H1 (cell line): Measurements from ENCODE around the gene INF2. TPM values are rescaled to one million over a fixed set of nuclear protein-coding genes. Genes with fewer than 3 reads are reported as not detected.

Experiments
- CTCF ChIA-PET: fragments of 300-600 bp; sonication (Branson Sonifier 250); formaldehyde crosslinking; loops from one replicate; lab custom pipeline; 2021; ENCODE audit not compliant: partially characterized antibody; lab: Charles Lee
- POLR2A ChIA-PET: fragments of 300-600 bp; sonication (Branson Sonifier 250); formaldehyde crosslinking; loops from one replicate; lab custom pipeline; 2021; ENCODE audit warnings: inconsistent platforms; ENCODE audit not compliant: partially characterized antibody; lab: Charles Lee
- DNase-seq, 2 experiments: peaks; one replicate each; pipeline versions ENCODE4 v3.0.0 to v3.0.0-alpha.2; 2010 to 2022; ENCODE audit warnings: low spot score in 2 of 2, low read depth in 1 of 2, mixed read lengths in 1 of 2
- FAIRE-seq: peaks from 2 replicates; lab custom pipeline; 2011; peaks lifted over from hg19 to GRCh38; lab: Jason Lieb, UNC
- H2AFZ ChIP-seq: 2 replicates; pipeline ENCODE4 v1.8.1; 2012; ENCODE audit warnings: low read length, inconsistent platforms
- H2AK5ac ChIP-seq: 2 replicates; pipeline ENCODE4 v1.6.1; 2013; ENCODE audit warnings: low read depth, low read length
- H2BK120ac ChIP-seq: replicated peaks from 2 replicates; pipeline ENCODE3; 2013; ENCODE audit warnings: low read depth, low read length, inconsistent platforms
- H2BK12ac ChIP-seq: 2 replicates; pipeline ENCODE4 v1.6.1; 2013; ENCODE audit warnings: low read depth, low read length
- H2BK15ac ChIP-seq: 2 replicates; pipeline ENCODE4 v1.6.1; 2013; ENCODE audit warnings: low read length
- H2BK20ac ChIP-seq: 2 replicates; pipeline ENCODE4 v1.6.1; 2013; ENCODE audit warnings: low read length
- H2BK5ac ChIP-seq: 2 replicates; pipeline ENCODE4 v1.6.1; 2013; ENCODE audit warnings: low read depth, low read length
- H3K14ac ChIP-seq: 2 replicates; pipeline ENCODE4 v1.6.1; 2013; ENCODE audit warnings: inconsistent platforms; ENCODE audit not compliant: insufficient read length
- H3K18ac ChIP-seq: 2 replicates; pipeline ENCODE4 v1.6.1; 2013; ENCODE audit warnings: low read length; ENCODE audit errors: extremely low read depth
- H3K23ac ChIP-seq: 2 replicates; pipeline ENCODE4 v1.6.1; 2013; ENCODE audit warnings: inconsistent platforms; ENCODE audit not compliant: insufficient read length
- H3K23me2 ChIP-seq: 2 replicates; pipeline ENCODE4 v1.6.1; 2013; ENCODE audit warnings: low read depth, low read length
- H3K27ac ChIP-seq: 2 replicates; pipeline ENCODE4 v1.6.1; 2011; ENCODE audit warnings: low read depth, low read length, inconsistent platforms
- H3K27me3 ChIP-seq, 4 experiments: replicated peaks in 1 of 4; 1 replicate in 1 of 4; 2 replicates in 3 of 4; pipeline versions ENCODE4 v1.6.1 to v1.8.1; 2011 to 2013; ENCODE audit warnings: low read length in 3 of 4, mild to moderate bottlenecking in 3 of 4, inconsistent platforms in 2 of 4, mixed read lengths in 2 of 4, moderate library complexity in 1 of 4; ENCODE audit not compliant: control insufficient read depth in 3 of 4, insufficient read depth in 3 of 4; ENCODE audit errors: extremely low read depth in 1 of 4
- H3K36me3 ChIP-seq, 4 experiments: 2 replicates each; pipeline versions ENCODE4 v1.6.1 to v1.8.1; 2011 to 2013; ENCODE audit warnings: mild to moderate bottlenecking in 4 of 4, low read length in 3 of 4, moderate library complexity in 2 of 4, control low read depth in 1 of 4, inconsistent platforms in 1 of 4; ENCODE audit not compliant: insufficient read depth in 4 of 4, control insufficient read depth in 2 of 4
- H3K4ac ChIP-seq: replicated peaks from 2 replicates; pipeline ENCODE3; 2013; ENCODE audit warnings: low read length, low read depth, mixed read lengths, inconsistent platforms; ENCODE audit not compliant: insufficient read length
- H3K4me1 ChIP-seq, 4 experiments: replicated peaks in 1 of 4; 1 replicate in 1 of 4; 2 replicates in 3 of 4; pipeline versions ENCODE4 v1.6.1 to v1.8.1; 2011 to 2013; ENCODE audit warnings: low read length in 3 of 4, inconsistent platforms in 2 of 4, mixed read lengths in 1 of 4; ENCODE audit not compliant: insufficient read depth in 4 of 4, control insufficient read depth in 3 of 4
- H3K4me2 ChIP-seq, 2 experiments: 2 replicates each; pipeline versions ENCODE4 v1.6.1 to v1.8.1; 2011 to 2013; ENCODE audit warnings: low read depth in 2 of 2, low read length in 2 of 2, control low read depth in 1 of 2, inconsistent platforms in 1 of 2, mild to moderate bottlenecking in 1 of 2; ENCODE audit not compliant: insufficient read depth in 1 of 2
- H3K4me3 ChIP-seq, 4 experiments: fragments of 200-600, 300-600 bp in 1 of 4; sonication (generic), shearing (Covaris generic), sonication (Bioruptor Twin) in 1 of 4; 2 replicates each; pipeline versions ENCODE4 v1.5.1 to v1.8.1; 2011 to 2016; ENCODE audit warnings: low read length in 4 of 4, low read depth in 3 of 4, control low read depth in 2 of 4, inconsistent platforms in 2 of 4, mild to moderate bottlenecking in 2 of 4, mixed read lengths in 1 of 4, moderate library complexity in 1 of 4; ENCODE audit not compliant: insufficient read depth in 2 of 4; ENCODE audit errors: extremely low read depth in 1 of 4
- H3K56ac ChIP-seq: replicated peaks from 2 replicates; pipeline ENCODE3; 2013; ENCODE audit warnings: low read depth, mild to moderate bottlenecking, mixed read lengths, low read length, inconsistent platforms; ENCODE audit not compliant: insufficient read length
- H3K79me1 ChIP-seq: 2 replicates; pipeline ENCODE4 v1.6.1; 2013; ENCODE audit warnings: low read depth, low read length, control low read depth
- H3K79me2 ChIP-seq, 2 experiments: 2 replicates each; pipeline versions ENCODE4 v1.6.1 to v1.8.1; 2012 to 2013; ENCODE audit warnings: low read length in 2 of 2, mild to moderate bottlenecking in 2 of 2, inconsistent platforms in 1 of 2; ENCODE audit not compliant: insufficient read depth in 2 of 2, control insufficient read depth in 1 of 2
- H3K9ac ChIP-seq, 4 experiments: replicated peaks in 1 of 4; 1 replicate in 1 of 4; 2 replicates in 3 of 4; pipeline versions ENCODE4 v1.6.1 to v1.8.1; 2011 to 2013; ENCODE audit warnings: low read depth in 3 of 4, low read length in 3 of 4, control low read depth in 2 of 4, mild to moderate bottlenecking in 2 of 4, moderate library complexity in 2 of 4, inconsistent platforms in 1 of 4; ENCODE audit errors: extremely low read depth in 1 of 4
- H3K9me3 ChIP-seq, 2 experiments: 2 replicates each; pipeline versions ENCODE4 v1.6.1 to v1.8.1; 2012 to 2013; ENCODE audit warnings: mild to moderate bottlenecking in 2 of 2, moderate library complexity in 2 of 2, control low read depth in 1 of 2, inconsistent platforms in 1 of 2, low read depth in 1 of 2, low read length in 1 of 2, mixed read lengths in 1 of 2; ENCODE audit not compliant: insufficient read depth in 2 of 2
- H4K20me1 ChIP-seq, 2 experiments: replicated peaks in 1 of 2; 2 replicates each; pipeline versions ENCODE3 to v1.8.1; 2011 to 2013; ENCODE audit warnings: inconsistent platforms in 2 of 2, low read length in 2 of 2, mild to moderate bottlenecking in 1 of 2; ENCODE audit not compliant: insufficient read depth in 2 of 2, control insufficient read depth in 1 of 2
- H4K5ac ChIP-seq: 2 replicates; pipeline ENCODE4 v1.6.1; 2013; ENCODE audit warnings: low read length, low read depth, mixed read lengths, inconsistent platforms; ENCODE audit not compliant: insufficient read length
- H4K8ac ChIP-seq: 2 replicates; pipeline ENCODE4 v1.8.0; 2013; ENCODE audit warnings: mild to moderate bottlenecking, moderate library complexity, low read length, inconsistent platforms; ENCODE audit not compliant: insufficient read depth; ENCODE audit errors: extremely low read depth
- H4K91ac ChIP-seq: replicated peaks from 2 replicates; pipeline ENCODE3; 2013; ENCODE audit warnings: low read length, mixed read lengths, inconsistent platforms; ENCODE audit not compliant: insufficient read length
- ATF2 ChIP-seq: IDR thresholded peaks from 2 replicates; pipeline ENCODE4 v1.6.1; 2012; ENCODE audit warnings: low read length, inconsistent platforms
- FOSL1 ChIP-seq: IDR thresholded peaks from 2 replicates; pipeline ENCODE4 v1.6.1; 2011; ENCODE audit warnings: mild to moderate bottlenecking, low read depth, low read length, moderate library complexity; ENCODE audit not compliant: insufficient read depth
- SIRT6 ChIP-seq: IDR thresholded peaks from one replicate; pipeline ENCODE4 v1.7.1; 2012; ENCODE audit warnings: low read length, inconsistent platforms
- TAF1 ChIP-seq: IDR thresholded peaks from 2 replicates; pipeline ENCODE4 v1.6.1; 2011; ENCODE audit warnings: mild to moderate bottlenecking, low read depth, low read length
- WGBS, 2 experiments: shearing (Covaris generic) in 1 of 2; methylation state at CpG; one replicate each; pipeline versions ENCODE4 v1.1.6 to v1.1.7; 2013 to 2015; ENCODE audit warnings: low lambda C conversion rate in 2 of 2, mixed read lengths in 2 of 2, inconsistent platforms in 1 of 2, low coverage in 1 of 2, missing lambda C conversion rate in 1 of 2; ENCODE audit not compliant: insufficient replicate concordance in 2 of 2, insufficient coverage in 1 of 2, insufficient read length in 1 of 2; ENCODE audit errors: extremely low coverage in 1 of 2, missing lambda C conversion rate in 1 of 2; 5-methylcytosine and 5-hydroxymethylcytosine counted together
- polyA plus RNA-seq, 7 experiments: library from polyadenylated mRNA; depleted of rRNA in 3 of 7; stranded (reverse) in 5 of 7; unstranded in 2 of 7; fragments of >200 nt in 5 of 7; fragments of 200-250 nt in 2 of 7; gene quantifications; 1 replicate in 5 of 7; 2 replicates in 1 of 7; 4 replicates in 1 of 7; pipeline versions ENCODE4 v1.2.1 to v1.2.3, GENCODE V29; 2011 to 2013; ENCODE audit warnings: missing spikeins in 2 of 7, mixed read lengths in 2 of 7
- total RNA-seq: library from RNA; stranded (reverse); fragmentation: NEBNext Ultra II Directional; extraction: Animal tissue kit (Norgen Biotek cat#: 25700); gene quantifications from 2 replicates; pipeline ENCODE4 v1.2.1, GENCODE V29; 2021

The INF2 gene
- total and polyA plus RNA-seq, 2 of the 8 experiments (the other 6 are each of a cell fraction or from before 2014, with no cell fraction given), result 29.1 to 59.5 TPM

- H3K79me1 ChIP-seq, result 0 out of 2 replicates have a peak, but pooled peaks cover 5% of the 10 kb centered on the region
- peak overlapping the region; percentile 66; the same call in 1 of the 2 replicates for H2BK5ac ChIP-seq
- H2BK20ac ChIP-seq, result 0 out of 2 replicates have a peak overlapping the region, but pooled peaks have one; percentile 61
- H3K14ac ChIP-seq, result no peak overlapping the region
- peak; percentile 65; the same call in 1 of the 2 replicates for TF ChIP-seq FOSL1
- no peak for TF ChIP-seq TAF1
- no peak for TF ChIP-seq ATF2
- no peak for TF ChIP-seq SIRT6
- H3K27ac ChIP-seq, result no peak overlapping the region
- no peak overlapping the region for H2AK5ac ChIP-seq
- DNase-seq (no peak), FAIRE-seq (no peak)
- H2AFZ ChIP-seq, result no peak overlapping the region
- peaks cover 0 to 17% (median 12%) of the 10 kb centered on the region in 4 experiments; a peak in 5 of 7 replicates for H3K4me1 ChIP-seq
- H3K9ac ChIP-seq, result no peak overlapping the region
- no peak overlapping the region for H2BK15ac ChIP-seq
- ChIA-PET POLR2A (interaction anchor here (1.7 to 1.8 kb wide), 2 partner anchors 22 to 68 kb away, joined by 4 to 6 read pairs; no protein-coding TSS in a partner anchor), CTCF (interaction anchor here (0.8 to 9.1 kb wide), 8 partner anchors 9 to 54 kb away, joined by 3 to 70 read pairs (median 3); no protein-coding TSS in a partner anchor)
- WGBS, 2 experiments, result 76% methylated on average over 14 of the region's 14 CpGs; no CpG with 5 or more reads in 1 of the 2 experiments
- H3K36me3 ChIP-seq, result peaks cover 0 to 29% (median 12%) of the 10 kb centered on the region in 4 experiments; a peak in 6 of 8 replicates
- peak overlapping the region; percentile 34 for H4K91ac ChIP-seq
- no peak overlapping the region for H3K56ac ChIP-seq
- H3K23me2 ChIP-seq, result no peaks in the 10 kb centered on the region; the same call in 1 of the 2 replicates
- no peaks in the 10 kb centered on the region for H3K79me2 ChIP-seq
- peak overlapping the region; percentile 71 for H4K8ac ChIP-seq
- peaks cover 1 to 31% of the 10 kb centered on the region in 2 experiments for H4K20me1 ChIP-seq
- peak overlapping the region in 1 of 2 experiments; percentile 7; a peak in 1 of 4 replicates for H3K4me2 ChIP-seq
- H2BK120ac ChIP-seq, result no peak overlapping the region
- 0 out of 2 replicates have a peak overlapping the region, but pooled peaks have one; percentile 50 for H2BK12ac ChIP-seq
- H3K23ac ChIP-seq, result no peak overlapping the region
- H3K27me3 ChIP-seq, result no peaks in the 10 kb centered on the region; a peak in 1 of 7 replicates
- H3K4me3 ChIP-seq, result no peak overlapping the region
- H4K5ac ChIP-seq, result no peak overlapping the region
- no peak overlapping the region for H3K4ac ChIP-seq
- peak overlapping the region; percentile 48 for H3K18ac ChIP-seq
- peaks cover 6 to 17% of the 10 kb centered on the region in 2 experiments for H3K9me3 ChIP-seq
These were observed 10.8 kb downstream of the INF2 start for GRCh38 chr14:104700225-104700651.
